ENCODE results near the gene SFXN5. TPM values are rescaled to one million over a fixed set of nuclear protein-coding genes. Genes with fewer than 3 reads are reported as not detected.

The SFXN5 gene
- total RNA-seq, 1 donor from 2014 or later: 12.7 TPM

DNA sequence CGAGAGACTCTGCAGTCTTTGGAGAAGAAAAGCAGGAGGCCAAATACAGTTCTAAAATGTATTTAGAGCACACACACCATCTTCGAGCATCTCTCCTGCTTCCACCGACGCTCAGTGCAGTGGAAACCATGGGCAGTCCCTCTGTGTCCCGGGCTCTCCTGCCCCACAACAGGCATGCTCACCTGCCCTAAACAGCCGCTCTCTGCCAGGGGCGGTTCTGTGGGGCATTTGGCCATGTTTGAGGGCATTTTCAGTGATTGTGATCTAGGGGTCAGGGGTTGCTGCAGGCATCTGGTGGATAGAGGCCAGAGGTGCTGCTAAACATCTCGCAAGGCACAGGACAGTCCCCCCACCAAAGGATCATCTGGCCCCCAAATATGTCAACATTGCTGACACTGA, 98.4 kb downstream of the SFXN5 start:
- H3K4me1 Mint-ChIP-seq (ENCODE audit: unreplicated experiment): no peaks in the 10 kb centered on the region
- TF ChIP-seq, protein P1, sequence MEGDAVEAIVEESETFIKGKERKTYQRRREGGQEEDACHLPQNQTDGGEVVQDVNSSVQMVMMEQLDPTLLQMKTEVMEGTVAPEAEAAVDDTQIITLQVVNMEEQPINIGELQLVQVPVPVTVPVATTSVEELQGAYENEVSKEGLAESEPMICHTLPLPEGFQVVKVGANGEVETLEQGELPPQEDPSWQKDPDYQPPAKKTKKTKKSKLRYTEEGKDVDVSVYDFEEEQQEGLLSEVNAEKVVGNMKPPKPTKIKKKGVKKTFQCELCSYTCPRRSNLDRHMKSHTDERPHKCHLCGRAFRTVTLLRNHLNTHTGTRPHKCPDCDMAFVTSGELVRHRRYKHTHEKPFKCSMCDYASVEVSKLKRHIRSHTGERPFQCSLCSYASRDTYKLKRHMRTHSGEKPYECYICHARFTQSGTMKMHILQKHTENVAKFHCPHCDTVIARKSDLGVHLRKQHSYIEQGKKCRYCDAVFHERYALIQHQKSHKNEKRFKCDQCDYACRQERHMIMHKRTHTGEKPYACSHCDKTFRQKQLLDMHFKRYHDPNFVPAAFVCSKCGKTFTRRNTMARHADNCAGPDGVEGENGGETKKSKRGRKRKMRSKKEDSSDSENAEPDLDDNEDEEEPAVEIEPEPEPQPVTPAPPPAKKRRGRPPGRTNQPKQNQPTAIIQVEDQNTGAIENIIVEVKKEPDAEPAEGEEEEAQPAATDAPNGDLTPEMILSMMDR (IDR thresholded peaks at IDR 0.05): no peak
- H3K27ac Mint-ChIP-seq (ENCODE audit: unreplicated experiment): no peak overlapping the region
- DNase-seq (ENCODE audit: extremely low spot score, unreplicated experiment): no peak
- H3K9me3 Mint-ChIP-seq (ENCODE audit: unreplicated experiment): no peaks in the 10 kb centered on the region
- no peak overlapping the region for H3K4me3 Mint-ChIP-seq (ENCODE audit: unreplicated experiment)
- no peaks in the 10 kb centered on the region for H3K27me3 Mint-ChIP-seq (ENCODE audit: unreplicated experiment)
- peaks cover 5% of the 10 kb centered on the region for H3K36me3 Mint-ChIP-seq (ENCODE audit: unreplicated experiment)

DNA sequence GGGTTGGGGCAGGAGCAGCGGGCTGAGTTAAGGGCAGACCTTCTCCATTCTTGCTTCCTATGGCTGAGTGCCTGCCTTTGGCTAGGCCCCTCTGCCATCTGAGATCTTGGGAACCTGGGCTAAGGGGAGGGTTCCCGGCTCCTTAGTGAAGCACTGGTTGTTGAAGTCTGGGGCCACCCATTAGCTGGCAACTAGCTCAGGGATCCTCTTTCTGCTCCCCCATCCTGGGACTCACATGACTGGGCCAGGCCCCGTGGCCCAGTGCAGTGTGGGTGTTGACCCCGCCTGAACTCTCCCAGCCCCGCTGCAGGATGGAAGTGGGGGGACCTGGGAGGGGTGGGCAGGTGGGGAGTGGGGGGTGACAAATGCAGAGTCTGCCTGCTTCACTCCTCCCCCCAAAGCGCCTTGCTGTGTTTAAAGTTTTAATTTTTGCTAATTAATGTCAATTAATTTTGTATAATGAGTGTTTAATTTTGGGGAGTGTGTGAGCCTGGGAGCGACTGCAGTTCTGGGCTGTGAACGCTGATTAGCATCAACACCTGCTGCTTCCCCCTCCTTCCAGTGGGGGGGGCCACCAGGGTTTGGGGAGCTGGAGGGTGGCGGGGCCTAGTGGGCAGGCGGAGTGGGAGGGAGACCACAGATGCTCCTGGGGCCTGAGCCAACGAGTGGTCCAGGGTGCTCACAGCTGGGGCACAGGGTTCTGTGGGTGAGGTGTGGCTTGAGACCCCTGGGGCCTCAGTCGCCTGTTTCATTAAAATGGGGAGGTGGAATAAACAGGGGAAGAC, 99.0 kb downstream of the SFXN5 start:
- Mint-ChIP-seq H3K4me1 (ENCODE audit: unreplicated experiment) (no peaks in the 10 kb centered on the region), H3K9me3 (ENCODE audit: unreplicated experiment) (no peaks in the 10 kb centered on the region), H3K27ac (ENCODE audit: unreplicated experiment) (no peak overlapping the region), H3K27me3 (ENCODE audit: unreplicated experiment) (no peaks in the 10 kb centered on the region), H3K36me3 (ENCODE audit: unreplicated experiment) (peaks cover 5% of the 10 kb centered on the region), H3K4me3 (ENCODE audit: unreplicated experiment) (no peak overlapping the region)
- DNase-seq (ENCODE audit: extremely low spot score, unreplicated experiment): no peak
- TF ChIP-seq, protein P1 (IDR thresholded peaks at IDR 0.05): no peak

DNA sequence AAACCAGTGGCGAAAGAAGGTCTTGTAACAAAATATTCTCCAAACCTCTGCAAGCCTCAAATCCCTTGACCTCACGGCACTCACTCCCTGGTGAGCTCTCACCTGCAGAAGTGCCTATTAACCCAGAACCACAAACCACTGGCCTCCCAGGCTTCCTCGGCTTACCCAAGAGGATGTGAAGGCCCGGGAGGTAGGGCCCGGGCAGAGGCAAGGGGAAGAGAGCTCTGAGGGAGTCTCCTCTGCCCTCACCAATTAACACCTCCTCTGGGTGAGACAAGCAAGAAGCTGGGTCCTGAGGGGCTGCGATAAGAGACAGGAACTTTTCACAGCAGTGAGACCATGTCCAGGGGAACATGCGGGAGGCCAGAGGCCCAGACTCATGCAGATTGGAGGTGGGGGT, 100.5 kb downstream of the SFXN5 start:
- no peaks in the 10 kb centered on the region for H3K9me3 Mint-ChIP-seq (ENCODE audit: unreplicated experiment)
- peaks cover 3% of the 10 kb centered on the region for H3K36me3 Mint-ChIP-seq (ENCODE audit: unreplicated experiment)
- no peak overlapping the region for H3K27ac Mint-ChIP-seq (ENCODE audit: unreplicated experiment)
- DNase-seq (ENCODE audit: extremely low spot score, unreplicated experiment): no peak
- H3K4me3 Mint-ChIP-seq (ENCODE audit: unreplicated experiment): no peak overlapping the region
- H3K4me1 Mint-ChIP-seq (ENCODE audit: unreplicated experiment): no peaks in the 10 kb centered on the region
- TF ChIP-seq, protein P1 (IDR thresholded peaks at IDR 0.05): no peak
- H3K27me3 Mint-ChIP-seq (ENCODE audit: unreplicated experiment): no peaks in the 10 kb centered on the region

DNA sequence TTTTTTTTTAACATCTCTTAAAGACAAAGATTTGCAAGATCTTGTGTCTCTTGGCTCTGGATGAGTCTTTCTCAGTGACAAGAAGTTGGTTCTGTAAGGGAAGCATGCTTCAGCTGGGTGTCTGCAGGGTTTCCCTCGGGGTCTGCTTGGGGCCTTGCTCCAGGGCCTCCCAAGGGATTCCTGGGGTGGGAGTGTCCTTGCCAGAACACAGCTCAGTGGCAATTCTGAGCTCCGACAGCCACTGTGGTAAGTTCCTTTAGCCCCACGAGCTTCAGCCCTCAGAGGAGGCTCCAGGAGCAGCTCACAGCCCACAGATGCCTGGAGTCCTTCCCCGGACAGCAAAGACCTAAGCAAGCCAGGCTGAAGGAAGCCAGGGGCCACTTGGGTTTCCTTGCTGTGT, 101.8 kb downstream of the SFXN5 start:
- TF ChIP-seq, protein P1 (IDR thresholded peaks at IDR 0.05): no peak
- no peak for DNase-seq (ENCODE audit: extremely low spot score, unreplicated experiment)
- Mint-ChIP-seq H3K9me3 (ENCODE audit: unreplicated experiment) (no peaks in the 10 kb centered on the region), H3K4me3 (ENCODE audit: unreplicated experiment) (no peak overlapping the region), H3K27me3 (ENCODE audit: unreplicated experiment) (no peaks in the 10 kb centered on the region), H3K36me3 (ENCODE audit: unreplicated experiment) (peaks cover 3% of the 10 kb centered on the region), H3K4me1 (ENCODE audit: unreplicated experiment) (no peaks in the 10 kb centered on the region), H3K27ac (ENCODE audit: unreplicated experiment) (no peak overlapping the region)

DNA sequence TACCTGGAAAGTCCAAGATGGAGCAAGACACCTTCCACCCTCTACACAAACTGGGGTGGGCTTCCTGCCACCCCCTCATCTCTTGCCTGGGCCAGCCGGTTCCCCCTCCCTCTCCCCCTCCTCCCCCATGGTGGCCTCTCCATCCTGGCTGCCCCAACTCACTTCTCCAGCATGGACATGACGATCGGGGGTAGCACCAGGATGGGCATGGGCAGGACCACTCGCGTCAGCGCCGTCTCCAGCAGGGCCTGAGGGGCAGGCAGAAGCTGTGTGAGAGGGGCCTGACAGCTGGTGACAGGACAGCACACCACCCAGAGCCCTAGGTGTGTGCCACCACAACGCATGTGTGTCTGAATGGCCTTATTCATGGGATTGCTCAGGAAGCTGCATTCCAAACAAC, 103.2 kb downstream of the SFXN5 start:
- no peak for DNase-seq (ENCODE audit: extremely low spot score, unreplicated experiment)
- TF ChIP-seq, protein P1 (IDR thresholded peaks at IDR 0.05): no peak
- Mint-ChIP-seq H3K36me3 (ENCODE audit: unreplicated experiment) (peaks cover 3% of the 10 kb centered on the region), H3K9me3 (ENCODE audit: unreplicated experiment) (no peaks in the 10 kb centered on the region), H3K27me3 (ENCODE audit: unreplicated experiment) (no peaks in the 10 kb centered on the region), H3K4me1 (ENCODE audit: unreplicated experiment) (peaks cover 2% of the 10 kb centered on the region), H3K4me3 (ENCODE audit: unreplicated experiment) (no peak overlapping the region), H3K27ac (ENCODE audit: unreplicated experiment) (no peak overlapping the region)
